ENCODE measurements around the gene DSCAM.

Gene DSCAM

DNA sequence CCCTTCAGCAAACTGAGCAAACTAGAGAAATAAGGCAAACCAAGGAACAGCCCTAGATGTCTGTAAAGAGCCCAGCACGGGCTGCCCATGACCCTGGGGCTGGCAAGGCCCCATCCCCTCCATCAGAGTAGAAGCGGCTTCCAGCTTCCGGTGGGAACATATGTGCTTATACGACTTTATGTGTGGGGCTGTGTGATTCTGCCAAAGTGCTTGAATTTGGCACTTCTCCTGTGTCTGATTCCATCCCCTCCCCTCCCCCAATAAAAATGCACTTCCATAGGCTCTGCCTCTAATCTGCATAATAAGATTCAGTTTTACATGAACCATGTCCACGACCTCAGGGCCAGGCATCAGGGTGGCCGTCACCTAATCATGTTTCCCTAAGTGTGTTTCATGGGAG lies 236.6 kb downstream of the DSCAM start:
- TF ChIP-seq, protein P1, sequence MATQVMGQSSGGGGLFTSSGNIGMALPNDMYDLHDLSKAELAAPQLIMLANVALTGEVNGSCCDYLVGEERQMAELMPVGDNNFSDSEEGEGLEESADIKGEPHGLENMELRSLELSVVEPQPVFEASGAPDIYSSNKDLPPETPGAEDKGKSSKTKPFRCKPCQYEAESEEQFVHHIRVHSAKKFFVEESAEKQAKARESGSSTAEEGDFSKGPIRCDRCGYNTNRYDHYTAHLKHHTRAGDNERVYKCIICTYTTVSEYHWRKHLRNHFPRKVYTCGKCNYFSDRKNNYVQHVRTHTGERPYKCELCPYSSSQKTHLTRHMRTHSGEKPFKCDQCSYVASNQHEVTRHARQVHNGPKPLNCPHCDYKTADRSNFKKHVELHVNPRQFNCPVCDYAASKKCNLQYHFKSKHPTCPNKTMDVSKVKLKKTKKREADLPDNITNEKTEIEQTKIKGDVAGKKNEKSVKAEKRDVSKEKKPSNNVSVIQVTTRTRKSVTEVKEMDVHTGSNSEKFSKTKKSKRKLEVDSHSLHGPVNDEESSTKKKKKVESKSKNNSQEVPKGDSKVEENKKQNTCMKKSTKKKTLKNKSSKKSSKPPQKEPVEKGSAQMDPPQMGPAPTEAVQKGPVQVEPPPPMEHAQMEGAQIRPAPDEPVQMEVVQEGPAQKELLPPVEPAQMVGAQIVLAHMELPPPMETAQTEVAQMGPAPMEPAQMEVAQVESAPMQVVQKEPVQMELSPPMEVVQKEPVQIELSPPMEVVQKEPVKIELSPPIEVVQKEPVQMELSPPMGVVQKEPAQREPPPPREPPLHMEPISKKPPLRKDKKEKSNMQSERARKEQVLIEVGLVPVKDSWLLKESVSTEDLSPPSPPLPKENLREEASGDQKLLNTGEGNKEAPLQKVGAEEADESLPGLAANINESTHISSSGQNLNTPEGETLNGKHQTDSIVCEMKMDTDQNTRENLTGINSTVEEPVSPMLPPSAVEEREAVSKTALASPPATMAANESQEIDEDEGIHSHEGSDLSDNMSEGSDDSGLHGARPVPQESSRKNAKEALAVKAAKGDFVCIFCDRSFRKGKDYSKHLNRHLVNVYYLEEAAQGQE (IDR thresholded peaks at IDR 0.05; ENCODE audit: insufficient read depth in 1 of 2, low read depth in 2 of 2, low read length in 2 of 2): no peak
- no peak for TF ChIP-seq FOXP2 (optimal IDR thresholded peaks at IDR 0.05; ENCODE audit: borderline replicate concordance, extremely low read depth, extremely low read length, insufficient read depth)
- TF ChIP-seq SIN3A (IDR thresholded peaks at IDR 0.05; ENCODE audit: borderline replicate concordance, insufficient read depth, low read length): no peak
- TF ChIP-seq POLR2AphosphoS5 (IDR thresholded peaks at IDR 0.05; ENCODE audit: low read depth, low read length): no peak
- no peak for TF ChIP-seq TAF1 (IDR thresholded peaks at IDR 0.05; ENCODE audit: borderline replicate concordance, insufficient read depth, low read length)

DNA sequence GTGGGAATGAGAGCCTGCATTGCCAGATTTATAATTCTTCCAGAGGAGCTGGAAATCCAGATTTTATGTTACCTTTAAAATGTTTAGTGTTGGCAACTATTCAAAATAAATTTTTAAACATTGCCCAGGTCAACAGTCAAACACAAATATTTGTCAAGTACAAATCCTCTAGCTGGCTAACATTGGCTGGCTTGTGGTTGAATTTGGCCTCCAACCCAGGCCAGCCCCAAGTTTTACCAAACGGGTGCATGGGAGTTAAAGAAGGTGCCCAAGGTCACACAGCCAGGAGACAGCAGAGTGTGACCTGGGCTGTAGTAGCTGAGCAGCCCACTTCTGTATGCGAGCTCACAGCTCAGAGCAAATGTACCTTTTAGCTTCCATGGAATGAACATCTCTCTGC lies 240.6 kb downstream of the DSCAM start:
- no peak for TF ChIP-seq FOXP2 (optimal IDR thresholded peaks at IDR 0.05; ENCODE audit: borderline replicate concordance, extremely low read depth, extremely low read length, insufficient read depth)
- no peak for TF ChIP-seq SIN3A (IDR thresholded peaks at IDR 0.05; ENCODE audit: borderline replicate concordance, insufficient read depth, low read length)
- no peak for TF ChIP-seq TAF1 (IDR thresholded peaks at IDR 0.05; ENCODE audit: borderline replicate concordance, insufficient read depth, low read length)
- TF ChIP-seq, protein P1 (IDR thresholded peaks at IDR 0.05; ENCODE audit: insufficient read depth in 1 of 2, low read depth in 2 of 2, low read length in 2 of 2): no peak
- no peak for TF ChIP-seq POLR2AphosphoS5 (IDR thresholded peaks at IDR 0.05; ENCODE audit: low read depth, low read length)

DNA sequence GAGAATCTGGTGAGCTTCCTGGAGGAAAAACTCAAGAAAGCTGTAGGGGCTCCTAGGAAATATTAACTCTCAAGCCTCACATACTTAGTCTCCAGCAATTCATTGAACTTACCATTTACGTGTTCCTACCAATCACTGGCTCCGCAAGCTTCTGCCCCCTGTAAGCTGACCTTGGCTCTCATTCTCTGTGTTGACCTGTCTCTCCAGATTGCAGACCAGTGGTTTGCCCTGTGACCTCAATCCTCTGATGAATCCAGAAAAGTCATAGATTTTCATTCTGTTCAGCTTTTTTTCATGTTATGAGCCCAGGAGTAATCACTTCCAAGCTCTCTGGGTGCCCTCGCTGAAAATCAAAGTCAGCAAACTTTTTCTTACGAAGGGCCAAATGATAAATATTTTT lies 241.9 kb downstream of the DSCAM start:
- TF ChIP-seq SIN3A (IDR thresholded peaks at IDR 0.05; ENCODE audit: borderline replicate concordance, insufficient read depth, low read length) (no peak), POLR2AphosphoS5 (IDR thresholded peaks at IDR 0.05; ENCODE audit: low read depth, low read length) (no peak), TAF1 (IDR thresholded peaks at IDR 0.05; ENCODE audit: borderline replicate concordance, insufficient read depth, low read length) (no peak), FOXP2 (optimal IDR thresholded peaks at IDR 0.05; ENCODE audit: borderline replicate concordance, extremely low read depth, extremely low read length, insufficient read depth) (no peak)
- TF ChIP-seq, protein P1 (IDR thresholded peaks at IDR 0.05; ENCODE audit: insufficient read depth in 1 of 2, low read depth in 2 of 2, low read length in 2 of 2): no peak

DNA sequence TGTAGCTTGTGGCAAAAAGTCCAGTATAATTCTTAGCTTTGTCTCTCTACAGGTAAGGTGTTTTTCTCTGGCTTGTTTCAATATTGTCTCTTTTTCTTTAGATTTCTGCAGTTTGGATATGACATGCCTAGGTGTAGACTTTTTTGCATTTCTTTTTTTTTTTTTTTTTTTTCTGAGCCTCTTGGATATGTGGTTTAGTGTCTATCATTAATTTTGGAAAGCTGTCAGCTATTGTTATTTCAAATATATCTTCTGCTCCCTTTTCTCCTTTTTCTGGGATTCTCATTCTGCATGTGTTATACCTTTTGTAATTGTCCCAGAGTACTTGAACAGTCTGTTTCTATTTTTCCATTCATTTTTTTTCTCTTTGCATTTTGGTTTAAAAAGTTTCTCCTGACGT lies 243.2 kb downstream of the DSCAM start:
- TF ChIP-seq TAF1 (IDR thresholded peaks at IDR 0.05; ENCODE audit: borderline replicate concordance, insufficient read depth, low read length) (no peak), POLR2AphosphoS5 (IDR thresholded peaks at IDR 0.05; ENCODE audit: low read depth, low read length) (no peak), FOXP2 (optimal IDR thresholded peaks at IDR 0.05; ENCODE audit: borderline replicate concordance, extremely low read depth, extremely low read length, insufficient read depth) (no peak), SIN3A (IDR thresholded peaks at IDR 0.05; ENCODE audit: borderline replicate concordance, insufficient read depth, low read length) (no peak)
- TF ChIP-seq, protein P1 (IDR thresholded peaks at IDR 0.05; ENCODE audit: insufficient read depth in 1 of 2, low read depth in 2 of 2, low read length in 2 of 2): no peak

DNA sequence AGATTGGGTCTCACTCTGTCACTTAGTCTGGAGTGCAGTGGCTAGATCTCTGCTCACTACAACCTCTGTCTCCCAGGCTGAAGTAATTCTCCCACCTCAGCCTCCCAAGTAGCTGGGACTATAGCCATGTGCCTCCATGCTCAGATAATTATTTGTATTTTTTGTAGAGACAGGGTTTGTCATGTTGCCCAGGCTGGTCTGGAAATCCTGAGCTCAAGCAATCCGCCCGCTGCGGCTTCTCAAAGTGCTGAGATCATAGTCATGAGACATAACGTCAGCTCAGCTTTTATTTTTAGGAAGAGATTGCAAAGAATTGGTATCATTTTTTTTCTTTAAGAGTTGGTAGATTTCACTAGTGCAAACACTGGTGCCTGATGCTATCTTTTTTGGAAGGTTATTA lies 244.9 kb downstream of the DSCAM start:
- TF ChIP-seq SIN3A (IDR thresholded peaks at IDR 0.05; ENCODE audit: borderline replicate concordance, insufficient read depth, low read length) (no peak), TAF1 (IDR thresholded peaks at IDR 0.05; ENCODE audit: borderline replicate concordance, insufficient read depth, low read length) (no peak), POLR2AphosphoS5 (IDR thresholded peaks at IDR 0.05; ENCODE audit: low read depth, low read length) (no peak), FOXP2 (optimal IDR thresholded peaks at IDR 0.05; ENCODE audit: borderline replicate concordance, extremely low read depth, extremely low read length, insufficient read depth) (no peak)
- TF ChIP-seq, protein P1 (IDR thresholded peaks at IDR 0.05; ENCODE audit: insufficient read depth in 1 of 2, low read depth in 2 of 2, low read length in 2 of 2): no peak

Data from PFSK-1 (cell line).